Ramos (cell line): ENCODE measurements around the gene ZSCAN16.

Experiments
- in situ Hi-C: fragments of 300-500 bp; cut with MboI; formaldehyde crosslinking; loops from one replicate; pipeline ENCODE4 v1.14.3; 2022; ENCODE audit warnings: low sequenced_read_pairs; ENCODE audit not compliant: unreplicated experiment

Gene ZSCAN16

GRCh38 chr6:28165563-28165962, 41.2 kb downstream of the ZSCAN16 start:
- in situ Hi-C loops = no loop called here

DNA sequence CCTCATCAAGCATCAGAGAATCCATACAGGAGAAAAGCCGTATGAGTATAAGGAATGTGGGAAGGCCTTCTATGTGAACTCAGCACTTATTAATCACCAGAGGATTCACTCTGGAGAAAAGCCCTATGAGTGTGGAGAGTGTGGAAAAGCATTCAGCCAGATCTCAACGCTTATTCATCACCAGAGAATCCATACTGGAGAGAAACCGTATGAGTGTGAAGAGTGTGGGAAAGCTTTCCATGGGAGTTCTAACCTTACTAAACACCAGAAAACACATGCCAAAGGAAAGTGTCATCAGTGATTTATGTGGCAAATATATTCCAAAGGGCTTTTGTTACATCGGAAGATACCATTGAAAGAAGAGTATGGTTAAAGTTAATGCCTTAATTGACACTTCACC, 42.7 kb downstream of the ZSCAN16 start:
- in situ Hi-C loops = no loop called here

DNA sequence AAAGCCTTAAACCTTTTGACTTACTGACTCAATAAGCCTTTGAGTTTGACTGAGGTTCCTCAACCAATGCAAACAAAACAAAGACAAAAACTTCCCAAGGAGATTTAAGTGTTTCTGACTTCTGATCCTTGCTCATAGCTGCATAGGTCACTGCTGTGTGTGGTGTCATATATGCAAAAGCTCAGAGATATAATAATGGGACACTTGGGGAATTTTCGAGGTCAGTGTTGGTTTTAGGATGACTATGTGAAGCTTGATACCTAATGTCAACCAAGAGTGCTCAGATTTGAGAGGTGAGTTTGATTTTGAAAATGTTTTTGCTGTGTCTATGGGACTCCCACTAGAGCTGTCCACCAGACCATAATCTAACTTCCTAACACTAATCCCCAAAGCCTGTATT, 43.5 kb downstream of the ZSCAN16 start:
- in situ Hi-C loops = no loop called here

- in situ Hi-C loops = no loop called here
Observed at GRCh38 chr6:28171271-28171670, 46.9 kb downstream of the ZSCAN16 start.

- in situ Hi-C loops = no loop called here
Observed at GRCh38 chr6:28172006-28172405, 47.6 kb downstream of the ZSCAN16 start.

DNA sequence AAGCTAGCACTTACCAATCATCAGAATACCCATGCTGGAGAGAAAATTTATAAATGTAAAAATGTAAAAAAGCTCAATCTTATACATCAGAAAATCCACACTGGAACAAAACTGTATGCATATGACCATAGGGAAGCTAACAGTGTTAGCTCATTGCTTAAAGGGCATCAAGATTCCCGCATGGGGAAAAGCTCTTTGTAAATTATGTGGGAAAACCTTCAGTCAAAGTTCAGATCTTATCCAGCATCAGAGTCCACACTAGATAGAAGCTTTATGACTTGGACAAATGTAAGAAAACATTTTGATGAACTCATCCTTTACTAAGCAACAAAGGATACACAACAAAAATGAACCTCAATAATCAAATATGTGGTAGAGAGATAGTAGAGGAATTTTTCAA, 52.0 kb downstream of the ZSCAN16 start:
- in situ Hi-C loops = no loop called here
